GM21390 (cell line): Measurements from ENCODE around the gene SSH2.

Experiments
- ATAC-seq: cut with Tn5 transposase; IDR thresholded peaks from one replicate; pipeline ENCODE4 v1.9.1; 2021; ENCODE audit not compliant: unreplicated experiment

The SSH2 gene

DNA sequence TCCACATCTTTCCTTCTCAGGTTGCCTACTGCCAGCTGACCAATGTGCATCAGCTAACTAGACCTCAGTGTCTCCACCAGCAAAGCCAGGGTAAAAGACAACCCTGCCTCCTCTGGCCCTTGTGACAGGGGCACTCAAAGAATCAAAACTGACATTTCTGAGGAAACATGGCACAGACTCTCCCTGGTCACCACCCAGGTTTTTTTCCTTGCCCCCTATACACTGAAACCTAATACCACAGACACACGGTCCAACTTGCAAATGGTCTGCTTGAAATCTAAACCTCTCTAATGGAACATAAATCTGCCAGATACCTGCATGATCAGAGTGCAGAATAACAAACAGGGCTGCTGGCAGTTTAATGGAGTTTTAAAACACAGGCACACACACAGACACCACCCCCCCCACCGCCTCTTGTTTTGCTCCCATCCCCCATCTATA lies 287.8 kb downstream of the SSH2 start:
- ATAC-seq, result no peak

DNA sequence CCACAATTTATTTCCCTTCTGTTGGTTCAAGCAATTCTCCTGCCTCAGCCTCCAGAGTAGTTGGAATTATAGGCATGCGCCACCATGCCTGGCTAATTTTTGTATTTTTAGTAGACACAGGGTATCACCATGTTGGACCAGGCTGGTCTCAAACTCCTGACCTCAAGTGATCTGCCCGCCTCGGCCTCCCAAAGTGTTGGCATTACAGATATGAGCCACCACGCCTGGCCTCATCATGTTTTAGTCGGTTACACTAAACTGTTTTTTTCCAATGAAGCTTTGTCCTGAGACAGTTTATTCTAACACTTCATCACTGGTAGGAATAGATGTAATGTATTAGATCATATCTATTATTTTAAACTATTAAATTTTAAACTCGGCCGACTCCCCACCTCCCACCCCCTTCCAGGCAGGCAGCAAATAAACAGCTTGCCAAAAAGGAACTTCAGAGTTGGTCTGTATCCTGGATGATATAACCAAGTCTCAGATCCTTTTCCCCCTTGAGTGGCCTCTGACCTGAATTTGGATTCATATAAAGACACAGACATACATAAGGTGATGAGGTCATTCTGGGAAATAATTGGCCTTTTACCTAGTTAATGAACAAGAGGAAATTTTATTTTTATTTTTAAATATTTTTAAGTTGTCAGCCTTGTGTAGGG lies 288.9 kb downstream of the SSH2 start:
- ATAC-seq, result no peak

DNA sequence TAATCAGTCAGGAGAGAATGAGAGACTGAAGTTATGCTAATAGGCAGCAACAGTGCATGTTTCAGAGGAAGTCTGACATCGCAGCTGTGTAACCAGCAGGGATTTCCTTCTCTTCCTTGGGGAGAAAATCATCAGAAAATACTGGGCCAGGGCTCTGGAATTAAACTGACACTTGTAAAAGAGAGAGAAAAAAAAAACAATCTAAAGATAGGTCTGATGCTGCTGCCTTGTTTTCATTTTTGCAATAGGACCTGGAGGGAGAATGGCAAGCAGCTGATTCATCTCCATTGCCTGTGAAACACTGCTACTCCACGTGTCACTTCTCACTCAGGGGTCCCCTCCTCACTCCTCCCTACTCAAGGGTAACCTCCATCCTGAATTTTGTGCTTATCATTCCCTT lies 289.6 kb downstream of the SSH2 start:
- ATAC-seq, result no peak

DNA sequence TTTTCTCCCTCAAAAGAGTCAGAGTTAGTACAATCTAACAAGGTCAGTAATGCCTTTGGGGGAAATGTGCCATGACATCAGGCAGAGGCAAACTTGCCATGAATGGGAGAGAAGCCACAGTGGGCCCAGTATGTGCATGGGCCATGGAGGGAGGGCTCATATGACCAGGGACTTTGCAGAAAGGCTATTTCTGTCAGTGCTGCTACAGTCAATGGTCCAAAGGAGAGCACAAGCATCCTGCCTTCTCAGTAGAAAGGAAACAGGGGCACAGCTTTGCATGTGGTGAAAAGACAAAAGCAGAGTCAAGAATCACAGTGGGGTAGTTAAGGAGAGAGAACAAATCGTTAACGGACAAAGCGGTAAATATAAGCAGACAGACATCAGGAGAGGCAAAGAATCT lies 296.1 kb downstream of the SSH2 start:
- no peak for ATAC-seq

DNA sequence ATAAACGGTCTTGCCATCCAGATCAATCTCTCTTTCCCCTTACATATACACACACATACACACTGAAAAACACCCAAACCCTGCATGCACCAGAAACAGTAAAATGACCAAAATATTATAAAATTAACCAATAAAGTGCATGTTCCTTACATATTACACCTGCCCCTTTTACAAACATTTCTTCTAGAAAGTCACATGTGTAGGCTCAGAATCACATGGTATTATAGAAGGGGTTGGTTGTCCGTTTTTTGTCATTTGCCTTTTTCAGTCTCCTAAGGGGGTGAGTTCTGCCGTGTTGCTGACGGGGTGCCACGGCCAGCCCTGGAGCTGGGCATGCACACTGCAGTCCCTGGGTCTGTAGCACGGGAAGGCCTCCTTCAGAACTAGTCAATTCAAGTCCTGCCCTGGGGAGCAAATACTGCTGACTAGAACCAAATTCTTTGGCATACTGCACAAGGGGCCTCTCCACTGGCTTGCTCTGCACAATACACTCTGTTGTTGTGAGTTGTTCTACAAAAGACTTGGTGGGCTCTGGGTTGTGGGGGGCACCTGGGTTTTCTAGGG lies 299.3 kb downstream of the SSH2 start:
- no peak for ATAC-seq

DNA sequence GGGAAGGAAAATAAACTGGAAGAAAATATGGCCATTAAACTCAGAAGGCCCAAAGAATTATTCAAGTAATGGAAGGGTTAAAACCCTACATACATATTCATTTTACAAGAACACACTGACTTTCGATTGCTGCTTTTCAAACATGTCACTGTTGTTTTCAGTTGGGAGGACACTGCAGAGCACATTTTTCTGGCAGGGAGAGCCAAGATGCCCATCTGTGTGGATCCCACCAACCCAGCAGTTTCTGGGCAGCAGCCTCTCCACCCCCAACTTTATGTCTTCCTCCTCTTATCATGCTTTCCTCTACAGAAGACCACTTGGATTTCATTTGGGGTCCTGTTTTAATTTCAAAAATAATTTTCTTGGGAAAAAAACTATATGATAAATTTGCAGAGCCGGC lies 300.2 kb downstream of the SSH2 start:
- no peak for ATAC-seq

DNA sequence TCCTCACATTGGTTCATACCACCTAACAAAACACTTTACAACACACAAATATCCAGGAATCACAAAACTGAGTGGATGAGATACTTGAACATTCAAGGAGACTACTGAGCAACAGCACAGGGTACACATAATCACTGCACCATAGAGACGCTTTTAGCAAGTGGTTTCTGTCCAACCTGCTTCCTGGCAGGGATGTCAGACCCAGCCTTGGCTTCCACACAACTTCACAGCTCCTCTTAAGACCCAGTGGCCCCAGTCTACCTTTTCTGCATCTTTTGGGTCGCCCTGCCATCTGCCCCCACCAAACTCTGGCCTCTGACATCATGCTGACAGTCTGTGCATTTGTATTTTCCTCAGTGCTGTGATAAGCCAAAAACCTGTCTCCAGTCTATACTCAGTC lies 301.4 kb downstream of the SSH2 start:
- no peak for ATAC-seq

DNA sequence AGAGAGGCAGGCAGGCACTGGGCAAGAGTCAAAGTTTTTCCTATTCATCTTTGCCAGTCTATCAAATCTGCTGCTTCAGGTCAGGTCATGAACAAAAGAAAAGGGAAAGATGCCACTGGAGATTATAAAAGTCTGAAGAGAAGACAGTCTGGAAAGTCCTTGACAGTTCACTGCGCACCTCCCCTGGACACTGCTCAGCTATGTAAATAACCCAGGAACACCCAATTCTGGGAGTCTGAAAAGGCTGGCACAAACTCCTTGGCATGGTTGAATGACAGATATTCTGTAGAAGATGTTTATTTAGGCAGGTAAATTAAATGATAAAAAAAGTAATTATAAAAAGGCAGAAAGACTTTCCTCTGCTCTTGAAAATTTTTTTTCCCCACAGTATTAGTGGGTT lies 302.1 kb downstream of the SSH2 start:
- no peak for ATAC-seq

DNA sequence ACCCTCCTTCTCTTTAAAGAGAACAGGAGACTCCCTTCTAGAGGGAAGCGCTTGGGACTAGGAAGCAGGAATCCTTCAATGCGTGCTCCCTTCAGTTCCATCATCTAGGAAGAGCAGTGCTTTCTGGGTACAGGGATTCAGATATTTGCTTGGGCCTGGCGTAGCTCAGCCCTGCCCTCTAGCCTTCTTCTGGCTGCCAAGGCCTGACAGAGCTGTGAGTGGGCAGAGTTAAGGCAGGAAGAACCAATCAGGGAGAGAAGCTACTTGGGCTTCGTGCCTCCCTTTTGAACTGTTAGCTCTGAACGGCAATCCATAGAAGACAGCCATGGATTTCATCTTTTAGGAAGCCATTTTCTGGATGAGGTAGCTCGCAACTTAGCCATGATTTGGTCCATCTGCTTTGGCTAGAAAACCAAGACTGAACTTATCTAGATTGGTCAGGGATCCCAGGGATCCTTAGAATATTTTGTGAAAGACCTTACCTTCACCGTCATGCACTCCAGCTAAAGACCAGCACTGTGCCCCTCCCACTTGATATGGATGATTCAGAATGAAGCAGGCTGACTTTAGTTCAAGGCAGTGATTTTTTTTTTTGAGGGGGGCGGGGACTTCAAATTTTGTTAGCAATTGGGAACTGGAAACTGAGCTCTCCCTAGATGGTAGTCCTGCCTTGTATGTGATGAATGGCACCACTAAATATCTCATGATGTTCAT lies 304.8 kb downstream of the SSH2 start:
- no peak for ATAC-seq

DNA sequence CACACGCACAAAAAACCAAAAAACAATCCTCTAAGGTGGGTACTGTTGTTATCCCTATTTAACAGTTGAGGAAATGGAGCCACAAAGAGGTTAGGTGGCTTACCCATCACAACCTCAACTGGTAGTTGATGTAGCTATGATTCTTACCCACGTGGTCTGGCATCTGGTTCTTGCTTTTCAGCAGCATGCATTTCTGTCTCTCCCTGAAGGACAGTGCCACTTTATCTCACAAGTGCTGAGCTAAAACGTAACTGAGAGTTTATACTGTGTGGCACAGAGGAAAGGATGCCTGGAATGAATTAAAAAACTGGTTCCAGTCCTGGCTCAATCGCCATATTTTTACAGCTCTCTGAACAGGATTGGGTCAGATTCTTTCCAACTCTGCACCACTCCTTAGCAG lies 305.4 kb downstream of the SSH2 start:
- no peak for ATAC-seq

DNA sequence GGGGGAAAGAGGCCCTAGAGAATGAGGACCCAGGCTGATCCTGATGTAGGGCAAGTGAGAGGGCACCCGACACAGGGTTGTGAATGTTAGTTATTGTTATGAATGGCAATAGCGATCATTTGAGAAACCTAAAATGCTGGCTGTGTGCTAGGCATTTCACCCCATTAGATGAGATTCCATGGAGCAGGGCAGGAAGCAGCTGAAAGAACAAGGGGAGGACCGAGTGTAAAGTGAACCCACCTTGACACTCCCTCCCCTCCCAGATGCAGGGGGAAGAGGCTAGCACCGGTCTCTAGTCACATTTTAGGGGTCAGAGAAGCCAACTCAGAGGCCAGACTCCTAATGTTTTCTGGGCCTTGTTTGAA lies 306.8 kb downstream of the SSH2 start:
- no peak for ATAC-seq

DNA sequence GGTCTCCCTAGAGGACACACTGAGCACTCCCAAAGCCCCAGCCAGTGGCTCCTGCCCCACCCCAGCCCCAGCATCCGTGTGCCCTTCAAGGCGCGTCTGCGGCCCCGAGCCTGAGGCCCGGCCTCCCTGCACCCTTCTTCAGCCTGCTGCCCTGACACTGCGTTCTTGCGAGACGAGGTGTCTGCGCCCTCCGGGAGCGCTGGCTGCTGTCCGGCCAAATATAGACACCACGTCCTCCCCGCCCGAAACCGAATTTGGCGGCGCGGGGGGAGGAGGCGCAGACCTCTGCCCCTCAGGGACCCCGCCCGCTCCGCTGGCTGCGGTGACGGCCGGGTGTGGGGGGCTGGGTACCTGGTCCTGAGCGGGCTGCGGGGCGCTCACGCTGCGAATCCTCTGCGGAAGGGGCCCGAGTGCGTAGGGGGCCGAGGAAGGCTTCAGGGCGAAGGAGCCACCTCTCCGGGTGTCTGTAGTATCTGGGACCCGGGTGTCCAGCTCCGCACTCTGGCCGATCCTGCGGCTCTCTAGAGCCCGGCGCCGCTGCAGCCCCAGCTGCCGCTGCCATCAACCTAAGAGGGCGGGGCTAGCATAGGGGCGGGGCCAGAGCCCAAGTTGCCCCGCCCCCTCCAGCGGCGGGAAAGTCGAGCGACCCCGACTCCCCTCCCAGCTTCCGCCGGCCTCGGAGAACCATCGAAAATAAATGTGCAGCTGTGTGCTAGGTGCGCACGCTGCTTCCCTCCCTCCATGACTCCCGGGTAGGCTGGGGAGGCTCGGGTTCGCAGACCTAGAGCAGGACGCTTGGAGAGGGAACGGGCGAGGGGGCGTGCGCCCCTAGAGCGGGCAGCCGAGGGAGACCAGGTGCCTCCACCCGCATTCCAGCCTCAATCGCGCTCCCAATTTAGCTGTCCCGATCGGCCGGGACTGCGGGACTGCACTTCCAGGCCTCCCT lies 307.4 kb downstream of the SSH2 start, which contains the start of gene CORO6:
CORO6 (minus strand) TSS at position 576 of the 946 bp plus-strand sequence. CDS start 1,491 bp downstream, outside the sequence.
- peak; percentile 59 for ATAC-seq

DNA sequence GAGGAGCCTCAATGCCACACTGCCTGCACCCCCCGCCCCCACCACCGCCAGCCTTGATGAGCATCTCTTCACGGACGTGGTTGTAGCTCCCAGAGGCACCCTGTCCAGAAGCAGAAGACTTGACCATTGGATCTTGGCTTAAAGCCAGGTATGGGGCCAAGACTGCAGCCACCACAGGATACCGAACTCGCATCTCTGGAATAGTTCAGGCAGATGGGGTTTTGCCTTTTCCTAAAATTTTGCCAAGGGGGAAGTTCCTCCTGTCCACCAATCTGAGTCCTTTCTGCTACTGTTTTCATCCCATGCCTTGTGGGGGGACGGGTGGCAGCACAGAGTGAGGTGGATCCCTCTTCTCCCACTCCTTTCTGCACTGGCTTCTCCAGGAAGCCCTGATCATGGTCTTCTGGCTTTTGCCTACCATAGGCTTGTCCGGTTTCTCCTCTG lies 308.3 kb downstream of the SSH2 start:
- no peak for ATAC-seq

DNA sequence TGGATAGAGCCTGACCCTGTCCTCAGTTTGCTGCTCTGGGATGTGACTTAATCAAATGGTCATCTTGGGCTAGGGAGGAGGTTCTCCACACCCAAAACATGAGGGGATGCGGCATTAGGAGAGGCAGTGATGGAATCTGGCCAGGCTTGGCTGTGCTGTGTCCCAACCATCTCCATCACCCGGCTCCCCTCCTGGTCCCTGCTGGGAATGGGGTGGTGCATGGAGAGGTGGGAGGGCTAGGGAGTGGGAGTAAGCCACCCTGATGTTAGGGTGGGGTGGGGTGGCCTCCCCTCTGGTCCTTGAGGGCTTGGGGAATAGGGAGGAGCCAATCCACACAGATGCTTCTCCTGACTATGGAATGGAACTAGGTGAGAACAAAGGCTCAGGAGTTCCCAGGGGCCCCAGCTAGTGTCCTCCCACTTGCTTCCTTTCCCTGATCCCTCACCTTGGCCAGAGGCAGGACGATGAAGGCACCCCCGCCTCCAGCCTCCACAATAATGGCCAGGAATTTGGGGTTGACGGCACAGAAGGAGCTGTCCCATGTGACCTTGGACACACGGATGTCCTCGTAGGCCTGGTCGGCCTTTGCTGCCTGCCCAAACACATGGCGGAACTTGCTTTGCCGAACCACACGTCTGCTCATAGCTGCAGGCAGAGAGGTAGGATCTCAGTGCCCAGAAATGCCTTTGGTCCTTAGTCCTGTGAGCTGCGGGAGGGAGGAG lies 309.1 kb downstream of the SSH2 start:
- ATAC-seq, result no peak

DNA sequence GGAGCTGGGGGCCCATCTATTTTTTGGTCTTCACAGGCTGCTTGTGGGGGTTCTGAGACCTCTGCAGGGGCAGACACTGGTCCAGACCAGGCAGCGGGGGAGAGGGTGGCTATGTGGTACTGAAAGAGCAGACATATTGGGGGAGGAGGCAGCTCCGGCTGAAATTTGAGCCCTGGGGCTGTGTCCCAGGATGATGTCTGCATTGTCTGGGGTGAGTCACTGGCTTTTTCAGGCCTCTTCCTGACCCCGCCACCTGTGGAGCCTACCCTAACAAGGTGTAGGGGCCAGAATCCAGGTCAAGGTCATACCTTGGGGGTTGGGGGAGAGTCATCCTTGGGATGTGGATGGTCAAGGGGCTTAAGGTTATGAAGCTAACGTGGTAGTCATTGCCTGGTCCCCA lies 309.8 kb downstream of the SSH2 start:
- no peak for ATAC-seq

DNA sequence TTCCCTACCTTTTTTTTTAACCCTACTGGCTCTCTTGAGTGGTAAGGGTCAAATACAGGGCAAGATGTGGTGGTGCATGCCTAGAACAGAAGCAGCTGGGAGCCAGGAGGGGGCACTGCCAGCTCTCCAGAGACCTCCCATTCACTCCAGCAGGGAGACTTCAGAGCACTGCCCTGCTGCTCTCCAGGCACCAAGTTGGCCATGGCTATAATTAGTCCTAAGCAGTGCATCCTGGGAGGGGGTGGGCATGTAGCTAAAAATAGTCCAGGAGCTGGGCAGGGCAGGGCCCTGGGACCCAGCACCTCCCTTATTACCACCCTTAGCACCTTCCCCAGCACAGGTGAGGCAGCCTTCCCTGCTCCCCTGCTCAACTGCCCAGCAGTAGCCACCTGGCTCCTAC lies 310.8 kb downstream of the SSH2 start:
- ATAC-seq, result no peak

DNA sequence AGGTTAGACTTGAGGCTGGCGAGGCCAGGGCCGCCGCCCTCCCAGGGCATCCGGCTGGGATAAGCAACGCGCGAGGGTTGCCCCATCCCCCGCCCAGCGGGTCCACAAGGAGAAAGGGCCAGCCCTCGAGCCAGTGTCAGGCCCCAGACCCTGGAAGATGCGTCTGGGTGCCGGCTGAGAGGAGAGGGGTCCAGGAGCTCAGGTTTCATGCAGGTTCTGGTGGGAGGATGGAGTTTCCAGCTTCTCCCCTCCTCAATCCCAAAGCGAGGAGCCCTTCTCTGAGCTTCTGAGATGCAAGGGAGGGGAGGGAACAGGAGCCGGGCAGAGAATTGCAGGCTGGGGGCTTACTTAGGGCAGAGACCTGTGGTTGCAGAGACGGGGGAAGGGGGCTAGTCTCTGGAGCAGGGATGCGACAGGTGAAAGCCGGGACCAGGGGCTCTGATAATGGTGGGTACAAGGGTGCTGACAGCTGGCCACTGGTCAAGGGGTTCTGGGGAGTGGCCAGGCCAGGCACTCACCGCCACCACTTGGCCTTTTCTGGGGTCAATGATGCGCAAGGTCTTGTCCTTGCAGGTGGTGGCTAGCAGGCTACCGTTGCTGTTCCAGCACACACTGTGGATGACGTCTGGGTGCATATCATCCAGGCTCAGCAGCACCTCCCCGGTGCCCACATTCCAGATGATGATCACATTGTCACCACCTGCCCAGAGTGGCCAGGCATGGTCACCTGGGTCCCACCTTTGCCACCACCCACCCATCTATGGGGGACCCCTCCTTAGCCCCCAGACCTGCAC lies 311.6 kb downstream of the SSH2 start:
- no peak for ATAC-seq

DNA sequence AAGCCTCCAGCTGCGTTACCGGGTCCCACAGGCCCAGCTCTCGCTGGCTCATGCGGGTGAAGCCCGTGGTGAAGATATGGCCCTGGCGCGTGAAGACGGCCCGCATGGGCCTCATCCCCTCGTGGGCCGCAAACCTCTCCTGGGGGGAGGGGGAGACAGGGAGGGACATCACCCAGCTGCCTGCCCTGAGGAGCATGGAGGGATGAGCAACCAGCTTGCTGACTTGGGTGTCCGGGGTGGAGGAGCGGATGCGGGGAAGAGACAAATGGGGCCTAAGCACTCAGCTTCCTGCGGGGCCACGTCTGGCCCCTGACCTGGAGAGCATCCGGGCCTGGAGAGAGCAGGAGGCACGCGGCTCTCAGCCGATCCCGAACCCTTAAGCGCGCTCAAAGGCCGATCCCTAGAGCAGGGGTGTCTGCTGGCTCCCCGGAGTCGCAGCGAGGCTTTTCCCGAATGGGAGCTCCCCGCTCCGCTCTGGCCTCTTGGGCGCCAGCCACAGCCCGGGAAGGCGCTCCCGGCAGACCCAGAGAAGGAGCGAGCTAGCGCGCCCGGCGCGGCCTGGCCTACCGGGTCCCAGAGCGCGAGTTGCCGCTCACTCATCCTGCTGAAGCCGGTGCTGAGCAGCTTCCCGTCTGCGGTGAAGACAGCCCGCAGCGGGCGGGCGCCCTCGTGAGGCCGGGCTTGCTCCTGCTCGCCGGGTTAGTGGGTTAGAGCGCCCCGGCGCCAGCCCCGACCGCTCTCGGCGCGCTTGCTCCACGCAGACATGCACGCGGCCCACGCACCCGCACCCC lies 312.4 kb downstream of the SSH2 start:
- ATAC-seq, result no peak

DNA sequence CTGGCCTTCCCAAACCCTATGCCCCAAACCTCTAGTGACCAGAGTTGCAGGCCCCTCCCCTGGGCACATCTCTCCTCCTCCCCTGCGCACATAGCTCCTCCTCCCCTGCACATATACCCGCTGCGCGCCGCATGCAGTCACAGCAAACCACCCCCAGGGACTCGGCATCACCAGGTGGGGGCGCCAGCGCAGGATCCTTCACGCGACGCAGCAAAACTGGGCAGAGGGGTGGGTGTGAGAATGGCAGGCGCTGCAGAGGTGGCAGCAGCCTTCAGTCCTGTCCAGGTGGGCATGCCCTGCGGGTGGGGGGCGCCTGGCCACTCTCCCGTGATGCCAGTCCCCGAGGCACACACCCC lies 312.9 kb downstream of the SSH2 start:
- ATAC-seq, result peak; percentile 36
